Esophagus (tissue), 2 donors: ENCODE measurements around the gene INCENP. TPM values are rescaled to one million over a fixed set of nuclear protein-coding genes. Genes with fewer than 3 reads are reported as not detected.
"Not testable (repeated sequence)": the region's sequence is repeated elsewhere in the genome, so short reads cannot be mapped to it uniquely, and the experiment has no call there.

ENCODE experiments used
- H3K27ac ChIP-seq, 2 donors: one replicate each; pipeline ENCODE4 v1.5.1; 2013; ENCODE audit warnings: low read depth in 2 of 2, mild to moderate bottlenecking in 2 of 2, inconsistent platforms in 1 of 2, low read length in 1 of 2, moderate library complexity in 1 of 2
- H3K27me3 ChIP-seq, 2 donors: one replicate each; pipeline ENCODE4 v1.6.1; 2013; ENCODE audit warnings: low read length in 2 of 2, control low read depth in 1 of 2, mild to moderate bottlenecking in 1 of 2; ENCODE audit not compliant: insufficient read depth in 2 of 2, control insufficient read depth in 1 of 2
- H3K36me3 ChIP-seq, 2 donors: one replicate each; pipeline ENCODE4 v1.6.1; 2013; ENCODE audit warnings: low read length in 1 of 2; ENCODE audit not compliant: control insufficient read depth in 2 of 2, insufficient read depth in 2 of 2
- H3K4me1 ChIP-seq, 2 donors: one replicate each; pipeline ENCODE4 v1.6.1; 2013; ENCODE audit warnings: low read length in 1 of 2; ENCODE audit not compliant: control insufficient read depth in 2 of 2, insufficient read depth in 2 of 2
- H3K4me3 ChIP-seq, 2 donors: one replicate each; pipeline ENCODE4 v1.5.1; 2013; ENCODE audit warnings: low read length in 2 of 2, mild to moderate bottlenecking in 2 of 2, low read depth in 1 of 2, moderate library complexity in 1 of 2
- H3K9me3 ChIP-seq, 2 donors: one replicate each; pipeline ENCODE4 v1.6.1; 2013; ENCODE audit warnings: mild to moderate bottlenecking in 2 of 2, low read depth in 1 of 2, low read length in 1 of 2, moderate library complexity in 1 of 2; ENCODE audit not compliant: control insufficient read depth in 2 of 2, insufficient read depth in 1 of 2
- WGBS, 2 donors: extraction: QIAGEN DNeasy Blood & Tissue Kit; methylation state at CpG; one replicate each; pipeline ENCODE4 v1.1.7; 2013; 5-methylcytosine and 5-hydroxymethylcytosine counted together
- polyA plus RNA-seq, 2 donors: library from polyadenylated mRNA; stranded (reverse); fragments of 200-250 nt; gene quantifications; one replicate each; pipeline ENCODE4 v1.2.3, GENCODE V29; 2013
- donor health status: healthy with polysubstance abuse.
- donor health status: Bipolar disorder and iron deficiency.

INCENP gene
- polyA plus RNA-seq, 2 donors = 13.7 to 17.5 TPM

DNA sequence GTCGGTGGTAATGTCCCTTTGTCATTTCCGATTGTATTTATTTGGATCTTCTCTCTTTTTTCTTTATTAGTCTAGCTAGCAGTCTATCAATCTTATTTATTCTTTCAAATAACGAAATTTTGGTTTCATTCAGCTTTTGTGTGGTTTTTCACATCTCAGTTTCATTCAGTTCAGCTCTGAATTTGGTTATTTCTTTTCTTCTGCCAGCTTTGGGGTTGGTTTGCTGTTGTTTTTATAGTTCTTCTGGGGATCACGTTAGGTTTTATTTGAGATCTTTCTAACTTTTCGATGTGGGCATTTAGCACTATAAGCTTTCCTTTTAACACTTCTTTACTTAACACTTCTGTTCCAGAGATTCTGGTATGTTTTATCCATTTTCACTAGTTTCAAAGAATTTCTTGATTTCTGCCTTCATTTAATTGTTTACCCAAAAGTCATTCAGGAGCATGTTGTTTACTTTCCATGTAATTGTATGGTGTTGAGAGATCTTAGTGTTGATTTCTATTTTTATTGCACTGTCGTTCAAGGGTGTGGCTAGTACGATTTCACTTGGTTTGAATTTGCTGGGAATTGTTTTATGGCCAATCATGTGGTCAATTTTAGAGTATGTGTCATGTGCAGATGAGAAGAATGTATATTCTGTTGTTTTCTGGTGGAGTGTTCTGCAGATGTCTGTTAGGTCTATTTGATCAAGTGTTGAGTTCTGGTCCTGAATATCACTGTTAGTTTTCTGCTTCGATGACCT is 58.5 kb downstream of the INCENP start:
- no peak overlapping the region for H3K4me3 ChIP-seq
- WGBS, 2 donors = 71% methylated on average over 8 of the region's 8 CpGs
- no peaks in the 10 kb centered on the region for H3K4me1 ChIP-seq
- no peaks in the 10 kb centered on the region for H3K9me3 ChIP-seq
- no peaks in the 10 kb centered on the region for H3K27me3 ChIP-seq
- H3K27ac ChIP-seq = no peak overlapping the region
- no peaks in the 10 kb centered on the region for H3K36me3 ChIP-seq

DNA sequence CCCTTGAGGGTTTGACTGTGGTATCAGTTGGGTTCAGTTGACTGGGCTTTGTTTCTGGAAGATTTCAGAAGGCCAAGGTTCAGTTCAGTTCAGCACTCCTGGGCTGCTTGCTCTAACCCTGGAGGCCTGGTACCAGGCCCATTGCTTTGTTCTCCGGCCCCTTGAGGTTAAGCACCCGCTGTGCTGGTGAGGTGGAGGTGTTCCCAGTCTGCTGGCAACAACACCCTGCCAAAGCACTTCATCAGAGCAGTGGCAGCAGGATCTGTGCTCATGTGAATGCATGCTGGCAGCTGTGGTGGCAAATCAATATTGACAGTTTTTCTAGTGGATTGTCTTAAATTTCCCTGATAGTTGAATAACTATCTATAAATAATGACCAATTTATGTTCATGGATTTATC is 62.4 kb downstream of the INCENP start:
- H3K4me3 ChIP-seq = no peak overlapping the region
- no peaks in the 10 kb centered on the region for H3K4me1 ChIP-seq
- no peaks in the 10 kb centered on the region for H3K9me3 ChIP-seq
- WGBS, 2 donors = 44 to 48% methylated on average over 2 of the region's 2 CpGs
- H3K36me3 ChIP-seq = no peaks in the 10 kb centered on the region
- no peaks in the 10 kb centered on the region for H3K27me3 ChIP-seq
- H3K27ac ChIP-seq = no peak overlapping the region

DNA sequence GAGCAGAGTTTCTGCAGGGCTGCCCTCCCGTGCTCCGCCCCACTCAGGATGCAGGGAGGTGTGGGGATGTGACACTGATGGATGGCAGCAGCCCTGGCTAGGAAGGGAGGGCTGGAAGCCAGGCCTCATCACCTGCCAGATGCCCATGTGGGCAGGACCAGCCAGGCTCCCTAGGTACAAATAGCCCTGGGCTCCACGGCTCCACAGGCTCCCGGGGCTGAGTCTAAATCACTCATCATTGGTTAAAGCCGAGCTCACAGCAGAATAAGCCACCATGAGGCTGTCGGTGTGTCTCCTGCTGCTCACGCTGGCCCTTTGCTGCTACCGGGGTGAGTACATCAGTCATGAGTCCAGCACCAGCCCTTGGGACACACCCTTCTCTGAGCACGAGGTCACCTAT is 66.2 kb downstream of the INCENP start, which contains the start of gene SCGB1D1:
Gene SCGB1D1 (plus strand): TSS at position 206 of the 400 bp plus-strand sequence. CDS start 69 bp downstream, at position 275.
- no peaks in the 10 kb centered on the region for H3K4me1 ChIP-seq
- WGBS, 2 donors = 48 to 55% methylated on average over 9 of the region's 9 CpGs
- H3K27ac ChIP-seq = no peak within 1 kb of the TSS
- peaks cover 0 to 3% of the 10 kb centered on the region in 2 donors for H3K9me3 ChIP-seq
- H3K27me3 ChIP-seq = no peaks in the 10 kb centered on the region
- H3K4me3 ChIP-seq = no peak within 1 kb of the TSS
- H3K36me3 ChIP-seq = no peaks in the 10 kb centered on the region

DNA sequence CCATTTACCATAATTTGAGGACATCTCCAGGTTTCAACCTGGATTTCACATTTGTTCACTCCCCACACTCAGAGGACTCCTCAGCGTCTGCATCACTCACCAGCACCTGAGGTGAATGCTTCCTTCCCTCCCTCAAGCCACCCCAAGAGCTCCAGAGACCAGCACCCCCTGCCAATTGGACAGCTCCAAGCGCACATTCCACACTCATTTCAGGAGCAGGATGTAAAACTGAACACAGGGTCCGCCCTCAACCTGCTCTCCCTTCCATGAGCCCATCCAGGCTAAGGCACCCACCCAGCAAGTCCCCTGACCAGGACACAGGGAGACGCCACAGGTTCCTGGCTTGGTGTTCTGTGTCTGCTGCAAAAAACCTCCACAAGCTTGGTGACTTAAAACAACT is 70.1 kb downstream of the INCENP start:
- H3K4me3 ChIP-seq = no peak overlapping the region
- H3K4me1 ChIP-seq = no peaks in the 10 kb centered on the region
- no peaks in the 10 kb centered on the region for H3K36me3 ChIP-seq
- H3K27me3 ChIP-seq = no peaks in the 10 kb centered on the region
- H3K9me3 ChIP-seq = peaks cover 0 to 3% of the 10 kb centered on the region in 2 donors
- WGBS, 2 donors = 66 to 69% methylated on average over 4 of the region's 4 CpGs
- H3K27ac ChIP-seq = no peak overlapping the region

DNA sequence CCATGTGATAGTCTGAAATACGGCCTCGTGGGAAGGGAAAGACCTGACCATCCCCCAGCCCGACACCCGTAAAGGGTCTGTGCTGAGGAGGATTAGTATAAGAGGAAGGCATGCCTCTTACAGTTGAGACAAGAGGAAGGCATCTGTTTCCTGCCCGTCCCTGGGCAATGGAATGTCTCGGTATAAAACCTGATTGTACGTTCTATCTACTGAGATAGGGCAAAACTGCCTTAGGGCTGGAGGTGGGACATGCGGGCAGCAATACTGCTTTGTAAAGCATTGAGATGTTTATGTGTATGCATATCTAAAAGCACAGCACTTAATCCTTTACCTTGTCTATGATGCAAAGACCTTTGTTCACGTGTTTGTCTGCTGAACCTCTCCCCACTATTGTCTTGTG is 71.2 kb downstream of the INCENP start:
- WGBS, 2 donors = 5 to 12% methylated on average over 4 to 5 of the region's 9 CpGs
- not testable (repeated sequence) for H3K27me3 ChIP-seq, H3K4me1 ChIP-seq, H3K9me3 ChIP-seq, H3K27ac ChIP-seq, H3K36me3 ChIP-seq, H3K4me3 ChIP-seq

DNA sequence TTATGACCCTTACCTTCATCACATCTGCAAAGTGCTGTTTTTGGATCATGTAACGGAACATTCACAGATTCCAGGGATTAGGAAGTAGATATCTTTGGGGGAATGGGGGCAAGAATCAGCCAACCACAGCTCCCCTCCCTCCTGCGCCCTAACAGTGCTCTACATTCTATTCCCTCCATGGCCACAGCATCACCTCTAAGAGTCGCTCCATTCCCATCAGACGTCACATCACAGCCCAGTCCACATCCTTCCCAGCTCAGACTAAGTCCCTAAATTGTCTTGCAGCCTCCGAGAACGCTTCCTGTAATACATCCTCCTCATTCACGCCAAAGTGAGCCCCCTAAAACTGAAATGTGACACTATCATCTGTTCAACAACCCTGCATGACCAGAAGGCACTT is 72.1 kb downstream of the INCENP start:
- WGBS, 2 donors = 74 to 77% methylated on average over 7 of the region's 7 CpGs
- Histone ChIP-seq H3K4me3 (no peak overlapping the region), H3K4me1 (no peaks in the 10 kb centered on the region), H3K27me3 (no peaks in the 10 kb centered on the region), H3K27ac (no peak overlapping the region), H3K36me3 (no peaks in the 10 kb centered on the region), H3K9me3 (peaks cover 0 to 3% of the 10 kb centered on the region in 2 donors)

DNA sequence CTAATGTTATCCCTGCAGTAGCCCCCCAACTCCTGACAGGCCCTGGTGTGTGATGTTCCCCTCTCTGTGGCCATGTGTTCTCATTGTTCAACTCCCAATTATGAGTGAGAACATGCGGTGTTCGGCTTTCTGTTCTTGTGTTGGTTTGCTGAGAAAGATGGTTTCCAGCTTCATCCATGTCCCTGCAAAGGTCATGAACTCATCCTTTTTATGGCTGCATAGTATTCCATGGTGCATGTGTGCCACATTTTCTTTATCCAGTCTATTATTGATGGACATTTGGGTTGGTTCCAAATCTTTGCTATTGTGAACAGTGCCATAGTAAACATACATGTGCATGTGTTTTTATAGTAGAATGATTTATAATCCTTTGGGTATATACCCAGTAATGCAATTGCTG is 73.6 kb downstream of the INCENP start:
- not testable (repeated sequence) for H3K36me3 ChIP-seq, H3K9me3 ChIP-seq, H3K27ac ChIP-seq, H3K27me3 ChIP-seq, H3K4me3 ChIP-seq, H3K4me1 ChIP-seq
- WGBS, 2 donors = 86 to 96% methylated on average over 2 of the region's 2 CpGs

DNA sequence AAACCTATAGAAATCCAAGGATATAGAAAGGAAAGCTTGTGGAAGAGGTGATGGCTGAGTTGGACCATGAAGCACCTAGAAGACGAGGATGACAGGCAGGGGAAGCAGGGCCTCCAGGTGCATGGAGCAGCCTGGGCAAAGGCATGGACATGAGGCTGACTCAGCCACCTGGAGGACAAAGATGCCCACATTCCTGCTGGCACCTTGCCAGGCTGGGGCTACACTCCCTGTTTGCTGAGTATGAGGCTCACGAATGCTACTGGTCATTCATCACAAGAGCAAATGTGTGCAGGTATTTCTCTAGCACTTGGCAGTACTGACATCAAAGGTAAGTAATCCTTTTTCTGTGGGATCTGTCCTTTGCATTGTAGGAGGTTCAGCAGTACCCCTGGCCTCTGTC is 77.6 kb downstream of the INCENP start:
- 43 to 63% methylated on average over 2 of the region's 2 CpGs for WGBS, 2 donors

More for the DNA sequence above, 77.6 kb downstream of the INCENP start:
- no peaks in the 10 kb centered on the region for H3K4me1 ChIP-seq
- H3K27me3 ChIP-seq = no peaks in the 10 kb centered on the region
- no peaks in the 10 kb centered on the region for H3K9me3 ChIP-seq
- H3K4me3 ChIP-seq = no peak overlapping the region
- no peak overlapping the region for H3K27ac ChIP-seq
- H3K36me3 ChIP-seq = no peaks in the 10 kb centered on the region
